ENCODE measurements around the gene KLHL5. TPM values are rescaled to one million over a fixed set of nuclear protein-coding genes. Genes with fewer than 3 reads are reported as not detected.

KLHL5 gene
- total and polyA plus RNA-seq, 4 donors = 8.6 to 56.2 (median 32.8) TPM

DNA sequence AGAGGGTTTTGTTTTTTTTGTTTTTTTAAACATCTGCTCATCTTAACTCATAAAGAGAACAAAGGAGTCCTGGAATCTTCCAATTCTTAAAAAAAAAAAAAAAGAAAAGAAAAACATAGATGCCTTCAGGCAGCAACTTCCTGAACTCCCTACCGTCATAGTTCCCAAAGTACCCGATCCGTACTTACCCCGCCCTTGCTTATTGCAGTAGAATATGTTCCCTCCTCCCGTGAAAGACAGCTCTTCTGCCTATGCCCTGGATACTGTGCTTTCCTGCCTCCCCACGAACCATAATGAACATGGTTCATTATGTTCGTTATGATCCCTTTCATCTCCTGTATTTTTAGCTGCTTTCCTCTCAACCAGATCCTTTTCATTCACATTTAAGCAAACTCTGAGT lies 40.3 kb downstream of the KLHL5 start:
- DNase-seq = no peak
- H3K27me3 ChIP-seq (ENCODE audit: control insufficient read depth in 3 of 3, insufficient read depth in 3 of 3, low read length in 2 of 3) = no peaks in the 10 kb centered on the region
- no peak for ATAC-seq (ENCODE audit: insufficient read depth, low FRiP score)
- H3K9ac ChIP-seq (ENCODE audit: insufficient read depth in 1 of 2, low read length in 2 of 2) = no peak overlapping the region
- 78 to 82% methylated on average over 7 of the region's 7 CpGs for WGBS, 2 donors
- peaks cover 7 to 16% (median 10%) of the 10 kb centered on the region in 4 donors for H3K36me3 ChIP-seq (ENCODE audit: control insufficient read depth in 4 of 4, insufficient read depth in 4 of 4, low read length in 4 of 4)
- no peak overlapping the region for H3K4me3 ChIP-seq
- no peak overlapping the region for H3K27ac ChIP-seq (ENCODE audit: low read depth in 1 of 2, low read length in 1 of 2)
- H3K9me3 ChIP-seq (ENCODE audit: control insufficient read depth in 4 of 4, insufficient read depth in 3 of 4, low read length in 3 of 4) = no peaks in the 10 kb centered on the region
- H3K4me1 ChIP-seq (ENCODE audit: control insufficient read depth in 5 of 5, insufficient read depth in 5 of 5, low read length in 5 of 5) = peaks cover 0 to 1% (median 0%) of the 10 kb centered on the region in 5 donors
- TF ChIP-seq, protein P1, sequence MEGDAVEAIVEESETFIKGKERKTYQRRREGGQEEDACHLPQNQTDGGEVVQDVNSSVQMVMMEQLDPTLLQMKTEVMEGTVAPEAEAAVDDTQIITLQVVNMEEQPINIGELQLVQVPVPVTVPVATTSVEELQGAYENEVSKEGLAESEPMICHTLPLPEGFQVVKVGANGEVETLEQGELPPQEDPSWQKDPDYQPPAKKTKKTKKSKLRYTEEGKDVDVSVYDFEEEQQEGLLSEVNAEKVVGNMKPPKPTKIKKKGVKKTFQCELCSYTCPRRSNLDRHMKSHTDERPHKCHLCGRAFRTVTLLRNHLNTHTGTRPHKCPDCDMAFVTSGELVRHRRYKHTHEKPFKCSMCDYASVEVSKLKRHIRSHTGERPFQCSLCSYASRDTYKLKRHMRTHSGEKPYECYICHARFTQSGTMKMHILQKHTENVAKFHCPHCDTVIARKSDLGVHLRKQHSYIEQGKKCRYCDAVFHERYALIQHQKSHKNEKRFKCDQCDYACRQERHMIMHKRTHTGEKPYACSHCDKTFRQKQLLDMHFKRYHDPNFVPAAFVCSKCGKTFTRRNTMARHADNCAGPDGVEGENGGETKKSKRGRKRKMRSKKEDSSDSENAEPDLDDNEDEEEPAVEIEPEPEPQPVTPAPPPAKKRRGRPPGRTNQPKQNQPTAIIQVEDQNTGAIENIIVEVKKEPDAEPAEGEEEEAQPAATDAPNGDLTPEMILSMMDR (IDR thresholded peaks at IDR 0.05; ENCODE audit: control extremely low read depth, extremely low read depth) = no peak

- H3K27ac ChIP-seq (ENCODE audit: low read depth in 1 of 2, low read length in 1 of 2) = no peak overlapping the region
- 96 to 98% methylated on average over 6 of the region's 6 CpGs for WGBS, 2 donors
- DNase-seq (no peak), ATAC-seq (ENCODE audit: insufficient read depth, low FRiP score) (no peak)
- H3K27me3 ChIP-seq (ENCODE audit: control insufficient read depth in 3 of 3, insufficient read depth in 3 of 3, low read length in 2 of 3) = no peaks in the 10 kb centered on the region
- peaks cover 6 to 16% (median 10%) of the 10 kb centered on the region in 4 donors for H3K36me3 ChIP-seq (ENCODE audit: control insufficient read depth in 4 of 4, insufficient read depth in 4 of 4, low read length in 4 of 4)
- no peak overlapping the region for H3K4me3 ChIP-seq
- no peak overlapping the region for H3K9ac ChIP-seq (ENCODE audit: insufficient read depth in 1 of 2, low read length in 2 of 2)
- TF ChIP-seq, protein P1 (IDR thresholded peaks at IDR 0.05; ENCODE audit: control extremely low read depth, extremely low read depth) = no peak
- no peaks in the 10 kb centered on the region for H3K9me3 ChIP-seq (ENCODE audit: control insufficient read depth in 4 of 4, insufficient read depth in 3 of 4, low read length in 3 of 4)
- H3K4me1 ChIP-seq (ENCODE audit: control insufficient read depth in 5 of 5, insufficient read depth in 5 of 5, low read length in 5 of 5) = peaks cover 0 to 1% (median 0%) of the 10 kb centered on the region in 5 donors
Measured at GRCh38 chr4:39103291-39103690, 41.3 kb downstream of the KLHL5 start.

DNA sequence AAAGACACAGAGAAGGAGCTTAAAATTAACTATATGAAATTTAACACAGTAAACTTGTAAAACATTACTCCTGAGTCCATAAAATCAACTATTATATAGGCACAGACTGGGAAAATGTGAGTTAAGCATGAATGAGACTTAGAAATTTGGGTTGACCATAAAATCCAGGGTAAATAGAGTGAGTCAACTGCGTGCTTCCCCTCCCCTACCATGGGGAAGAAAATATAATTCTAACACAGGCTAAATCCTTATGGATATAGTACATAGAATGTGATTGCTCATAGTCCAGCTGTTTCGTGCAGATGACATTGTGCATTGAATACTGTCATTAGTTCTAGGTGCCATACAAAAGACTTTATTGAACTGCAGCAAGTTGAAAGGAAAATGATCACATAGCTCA lies 42.2 kb downstream of the KLHL5 start:
- TF ChIP-seq, protein P1 (IDR thresholded peaks at IDR 0.05; ENCODE audit: control extremely low read depth, extremely low read depth) = no peak
- DNase-seq = no peak
- Histone ChIP-seq H3K4me1 (ENCODE audit: control insufficient read depth in 5 of 5, insufficient read depth in 5 of 5, low read length in 5 of 5) (peaks cover 0 to 1% (median 0%) of the 10 kb centered on the region in 5 donors), H3K36me3 (ENCODE audit: control insufficient read depth in 4 of 4, insufficient read depth in 4 of 4, low read length in 4 of 4) (peaks cover 6 to 16% (median 10%) of the 10 kb centered on the region in 4 donors), H3K9me3 (ENCODE audit: control insufficient read depth in 4 of 4, insufficient read depth in 3 of 4, low read length in 3 of 4) (no peaks in the 10 kb centered on the region), H3K27ac (ENCODE audit: low read depth in 1 of 2, low read length in 1 of 2) (no peak overlapping the region), H3K4me3 (no peak overlapping the region), H3K27me3 (ENCODE audit: control insufficient read depth in 3 of 3, insufficient read depth in 3 of 3, low read length in 2 of 3) (no peaks in the 10 kb centered on the region), H3K9ac (ENCODE audit: insufficient read depth in 1 of 2, low read length in 2 of 2) (no peak overlapping the region)
- ATAC-seq (ENCODE audit: insufficient read depth, low FRiP score) = no peak
- WGBS, 2 donors = 95 to 97% methylated on average over 2 of the region's 2 CpGs

DNA sequence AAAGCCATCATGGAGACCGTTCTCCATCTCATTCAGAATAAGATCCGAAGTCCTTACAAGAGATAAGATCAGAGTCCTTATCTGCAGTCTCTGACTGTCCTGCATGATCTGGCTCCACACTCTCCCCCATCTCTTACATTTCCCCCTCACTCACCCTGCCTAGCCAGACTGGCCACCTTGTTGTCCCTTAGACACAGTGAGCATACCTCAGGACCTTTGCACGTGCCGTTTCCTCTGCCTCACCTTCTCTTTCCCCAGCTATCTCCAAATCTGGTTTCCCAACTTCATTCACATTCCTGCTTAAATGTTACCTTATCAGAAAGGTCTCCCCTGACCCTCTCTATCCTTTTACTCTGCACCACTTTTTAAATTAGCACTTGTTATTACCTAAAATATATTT lies 44.0 kb downstream of the KLHL5 start:
- WGBS, 2 donors = 97 to 100% methylated on average over 4 of the region's 4 CpGs
- Histone ChIP-seq H3K4me1 (ENCODE audit: control insufficient read depth in 5 of 5, insufficient read depth in 5 of 5, low read length in 5 of 5) (peaks cover 0 to 1% (median 0%) of the 10 kb centered on the region in 5 donors), H3K9ac (ENCODE audit: insufficient read depth in 1 of 2, low read length in 2 of 2) (no peak overlapping the region), H3K27ac (ENCODE audit: low read depth in 1 of 2, low read length in 1 of 2) (no peak overlapping the region), H3K4me3 (no peak overlapping the region), H3K9me3 (ENCODE audit: control insufficient read depth in 4 of 4, insufficient read depth in 3 of 4, low read length in 3 of 4) (no peaks in the 10 kb centered on the region), H3K27me3 (ENCODE audit: control insufficient read depth in 3 of 3, insufficient read depth in 3 of 3, low read length in 2 of 3) (no peaks in the 10 kb centered on the region), H3K36me3 (ENCODE audit: control insufficient read depth in 4 of 4, insufficient read depth in 4 of 4, low read length in 4 of 4) (peaks cover 7 to 16% (median 11%) of the 10 kb centered on the region in 4 donors)
- DNase-seq (no peak), ATAC-seq (ENCODE audit: insufficient read depth, low FRiP score) (no peak)
- TF ChIP-seq, protein P1 (IDR thresholded peaks at IDR 0.05; ENCODE audit: control extremely low read depth, extremely low read depth) = no peak

Data from lung (tissue), 12 donors.